Fibroblast of lung (primary cell): ENCODE data around the gene TMTC3. TPM values are rescaled to one million over a fixed set of nuclear protein-coding genes. Genes with fewer than 3 reads are reported as not detected.

Experiments used
- DNase-seq, 2 donors: peaks; one replicate each; pipeline versions ENCODE4 v3.0.0 to v3.0.0-alpha.2; 2010; ENCODE audit warnings: low read depth in 2 of 2
- H2AFZ ChIP-seq: 2 replicates; pipeline ENCODE4 v1.5.1; 2012; ENCODE audit warnings: low read length, control low read depth, inconsistent platforms
- H3K27ac ChIP-seq: 2 replicates; pipeline ENCODE4 v1.5.1; 2011; ENCODE audit warnings: low read length, control low read depth; ENCODE audit not compliant: insufficient read depth
- H3K27me3 ChIP-seq: 2 replicates; pipeline ENCODE4 v1.5.1; 2011; ENCODE audit warnings: mild to moderate bottlenecking, low read length; ENCODE audit not compliant: control insufficient read depth, insufficient read depth
- H3K36me3 ChIP-seq: 2 replicates; pipeline ENCODE4 v1.5.1; 2011; ENCODE audit warnings: low read length; ENCODE audit not compliant: control insufficient read depth, insufficient read depth
- H3K4me1 ChIP-seq: 2 replicates; pipeline ENCODE4 v1.5.1; 2011; ENCODE audit warnings: low read length; ENCODE audit not compliant: control insufficient read depth, insufficient read depth; ENCODE audit errors: extremely low read depth
- H3K4me2 ChIP-seq: 2 replicates; pipeline ENCODE4 v1.5.1; 2011; ENCODE audit warnings: low read length, control low read depth; ENCODE audit not compliant: insufficient read depth; ENCODE audit errors: extremely low read depth
- H3K4me3 ChIP-seq, 4 experiments: fragments of 200-600 bp in 1 of 4; sonication (generic) in 1 of 4; replicated peaks in 1 of 4; 2 replicates each; pipeline ENCODE4 v1.5.1; 2011 to 2016; ENCODE audit warnings: low read length in 4 of 4, low read depth in 3 of 4, mild to moderate bottlenecking in 3 of 4, control low read depth in 2 of 4, inconsistent platforms in 1 of 4, mixed read lengths in 1 of 4; ENCODE audit not compliant: insufficient read depth in 1 of 4; ENCODE audit errors: control extremely low read depth in 1 of 4
- H3K79me2 ChIP-seq: 2 replicates; pipeline ENCODE4 v1.5.1; 2012; ENCODE audit warnings: mild to moderate bottlenecking, low read length, inconsistent platforms; ENCODE audit not compliant: control insufficient read depth, insufficient read depth
- H3K9ac ChIP-seq: 2 replicates; pipeline ENCODE4 v1.5.1; 2011; ENCODE audit warnings: mild to moderate bottlenecking, low read length, control low read depth; ENCODE audit not compliant: insufficient read depth
- H3K9me3 ChIP-seq: 2 replicates; pipeline ENCODE4 v1.5.1; 2012; ENCODE audit warnings: low read depth, low read length; ENCODE audit not compliant: control insufficient read depth, insufficient read depth
- H4K20me1 ChIP-seq: 2 replicates; pipeline ENCODE4 v1.5.1; 2011; ENCODE audit warnings: low read length; ENCODE audit not compliant: control insufficient read depth, insufficient read depth; ENCODE audit errors: extremely low read depth
- EZH2 ChIP-seq: IDR thresholded peaks from 2 replicates; pipeline ENCODE4 v1.5.1; 2012; ENCODE audit warnings: low read length, control low read depth, mild to moderate bottlenecking; ENCODE audit errors: missing control alignments
- polyA plus RNA-seq, 2 donors: library from polyadenylated mRNA; depleted of rRNA in 1 of 2; stranded (reverse) in 1 of 2; unstranded in 1 of 2; fragments of >200 nt; gene quantifications; 2 replicates each; pipeline ENCODE4 v1.2.1, GENCODE V29; 2011 to 2012; ENCODE audit warnings: missing spikeins in 1 of 2
- total RNA-seq: library from RNA; depleted of rRNA; stranded (reverse); fragments of >200 nt; gene quantifications from 2 replicates; pipeline ENCODE4 v1.2.1, GENCODE V29; 2014
- TF ChIP-seq, protein P1 (sequence below), 2 donors: IDR thresholded peaks in 1 of 2; conservative IDR thresholded peaks in 1 of 2; 1 replicate in 1 of 2; 2 replicates in 1 of 2; pipeline ENCODE4 v1.5.1; 2011 to 2012; ENCODE audit warnings: low read length in 2 of 2, control low read depth in 1 of 2, inconsistent platforms in 1 of 2, low read depth in 1 of 2, mild to moderate bottlenecking in 1 of 2

TMTC3 gene
- total and polyA plus RNA-seq, 2 donors (not counting 1 experiment from before 2014, with no cell fraction given), result 32.5 to 59.7 TPM

- TF ChIP-seq EZH2, result no peak
- TF ChIP-seq, protein P1, sequence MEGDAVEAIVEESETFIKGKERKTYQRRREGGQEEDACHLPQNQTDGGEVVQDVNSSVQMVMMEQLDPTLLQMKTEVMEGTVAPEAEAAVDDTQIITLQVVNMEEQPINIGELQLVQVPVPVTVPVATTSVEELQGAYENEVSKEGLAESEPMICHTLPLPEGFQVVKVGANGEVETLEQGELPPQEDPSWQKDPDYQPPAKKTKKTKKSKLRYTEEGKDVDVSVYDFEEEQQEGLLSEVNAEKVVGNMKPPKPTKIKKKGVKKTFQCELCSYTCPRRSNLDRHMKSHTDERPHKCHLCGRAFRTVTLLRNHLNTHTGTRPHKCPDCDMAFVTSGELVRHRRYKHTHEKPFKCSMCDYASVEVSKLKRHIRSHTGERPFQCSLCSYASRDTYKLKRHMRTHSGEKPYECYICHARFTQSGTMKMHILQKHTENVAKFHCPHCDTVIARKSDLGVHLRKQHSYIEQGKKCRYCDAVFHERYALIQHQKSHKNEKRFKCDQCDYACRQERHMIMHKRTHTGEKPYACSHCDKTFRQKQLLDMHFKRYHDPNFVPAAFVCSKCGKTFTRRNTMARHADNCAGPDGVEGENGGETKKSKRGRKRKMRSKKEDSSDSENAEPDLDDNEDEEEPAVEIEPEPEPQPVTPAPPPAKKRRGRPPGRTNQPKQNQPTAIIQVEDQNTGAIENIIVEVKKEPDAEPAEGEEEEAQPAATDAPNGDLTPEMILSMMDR (conservative IDR thresholded peaks at IDR 0.05 in 1 of 2, IDR thresholded peaks at IDR 0.05 in 1 of 2; ENCODE audit: low read depth in 1 of 2, low read length in 2 of 2), result no peak
- H3K79me2 ChIP-seq, result no peaks in the 10 kb centered on the region
- H3K4me2 ChIP-seq, result no peak overlapping the region
- no peaks in the 10 kb centered on the region for H3K4me1 ChIP-seq
- H3K27ac ChIP-seq, result no peak overlapping the region
- no peak for DNase-seq
- no peak overlapping the region for H3K4me3 ChIP-seq
- no peaks in the 10 kb centered on the region for H4K20me1 ChIP-seq
- no peaks in the 10 kb centered on the region for H3K9me3 ChIP-seq
- H3K9ac ChIP-seq, result no peak overlapping the region
- no peaks in the 10 kb centered on the region for H3K36me3 ChIP-seq
- no peak overlapping the region for H2AFZ ChIP-seq
- no peaks in the 10 kb centered on the region for H3K27me3 ChIP-seq
Observed at GRCh38 chr12:88225776-88226175, 83.7 kb downstream of the TMTC3 start.

DNA sequence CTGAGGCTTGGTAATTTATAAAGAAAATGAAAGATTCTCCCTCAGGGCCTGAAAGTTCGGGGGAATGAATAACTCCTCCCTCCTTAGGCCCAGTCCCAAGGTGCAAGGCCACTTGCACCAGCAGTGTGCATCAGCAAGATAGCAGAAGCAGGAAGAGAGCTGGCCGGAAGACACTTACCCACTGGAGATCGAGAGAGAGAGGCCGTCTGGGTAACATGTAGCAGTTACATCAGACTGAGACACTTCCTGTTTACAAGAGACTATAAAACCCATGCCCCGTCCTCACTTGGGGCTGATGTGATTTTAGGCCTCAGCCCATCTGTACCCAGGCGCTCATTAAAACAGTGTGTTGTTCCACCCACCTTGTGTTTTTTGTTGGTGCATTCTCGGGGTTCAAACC is 85.2 kb downstream of the TMTC3 start:
- Histone ChIP-seq H3K79me2 (no peaks in the 10 kb centered on the region), H3K4me3 (no peak overlapping the region), H3K27me3 (no peaks in the 10 kb centered on the region), H3K4me1 (no peaks in the 10 kb centered on the region), H3K27ac (no peak overlapping the region), H3K9me3 (no peaks in the 10 kb centered on the region), H3K9ac (no peak overlapping the region), H3K4me2 (no peak overlapping the region), H4K20me1 (no peaks in the 10 kb centered on the region), H2AFZ (peak overlapping the region; percentile 15), H3K36me3 (no peaks in the 10 kb centered on the region)
- TF ChIP-seq, protein P1 (conservative IDR thresholded peaks at IDR 0.05 in 1 of 2, IDR thresholded peaks at IDR 0.05 in 1 of 2; ENCODE audit: low read depth in 1 of 2, low read length in 2 of 2), result no peak
- no peak for TF ChIP-seq EZH2
- no peak for DNase-seq

- Histone ChIP-seq H4K20me1 (no peaks in the 10 kb centered on the region), H3K4me3 (no peak overlapping the region), H3K36me3 (no peaks in the 10 kb centered on the region), H3K79me2 (no peaks in the 10 kb centered on the region), H3K4me2 (no peak overlapping the region), H2AFZ (no peak overlapping the region), H3K9me3 (no peaks in the 10 kb centered on the region), H3K9ac (no peak overlapping the region), H3K4me1 (no peaks in the 10 kb centered on the region), H3K27me3 (no peaks in the 10 kb centered on the region), H3K27ac (no peak overlapping the region)
- no peak for TF ChIP-seq EZH2
- TF ChIP-seq, protein P1 (conservative IDR thresholded peaks at IDR 0.05 in 1 of 2, IDR thresholded peaks at IDR 0.05 in 1 of 2; ENCODE audit: low read depth in 1 of 2, low read length in 2 of 2), result no peak
- no peak for DNase-seq
Observed at GRCh38 chr12:88227871-88228270, 85.8 kb downstream of the TMTC3 start.
